OCI-LY1 (cell line): ENCODE measurements around the gene LIPN.

Experiments
- EZH2 ChIP-seq: fragments of 200-600 bp; sonication (generic), shearing (Covaris generic); IDR thresholded peaks from 2 replicates; pipeline ENCODE4 v1.8.0; 2017; ENCODE audit warnings: borderline replicate concordance, mixed run types, mild to moderate bottlenecking, antibody characterized with exemption, low read length, moderate library complexity, mixed read lengths
- TF ChIP-seq, protein P1 (sequence below): fragments of 200-600 bp; sonication (generic), shearing (Covaris generic); IDR thresholded peaks from 2 replicates; pipeline ENCODE4 v1.5.1; 2017; ENCODE audit warnings: mild to moderate bottlenecking, antibody characterized with exemption, low read length, moderate library complexity, mixed read lengths

DNA sequence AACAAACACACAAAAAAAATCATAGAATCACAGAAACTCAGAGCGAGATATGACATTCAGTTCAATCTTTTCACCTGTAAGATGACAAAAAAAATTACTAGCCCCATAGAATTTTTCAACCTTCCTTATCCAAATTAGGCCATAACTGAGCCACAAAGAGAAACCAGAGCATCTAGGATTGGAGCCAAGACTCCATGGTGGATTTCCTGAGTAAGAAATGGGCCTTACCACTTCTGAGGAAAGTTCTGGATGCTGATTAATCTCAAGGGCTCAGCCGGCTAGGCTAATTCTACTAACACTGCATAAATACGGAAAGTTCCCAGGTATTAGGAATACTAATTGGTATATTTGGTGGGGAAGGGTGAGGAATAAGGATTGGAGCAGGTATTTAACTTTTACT lies 59.5 kb downstream of the LIPN start:
- TF ChIP-seq EZH2, result no peak
- TF ChIP-seq, protein P1, sequence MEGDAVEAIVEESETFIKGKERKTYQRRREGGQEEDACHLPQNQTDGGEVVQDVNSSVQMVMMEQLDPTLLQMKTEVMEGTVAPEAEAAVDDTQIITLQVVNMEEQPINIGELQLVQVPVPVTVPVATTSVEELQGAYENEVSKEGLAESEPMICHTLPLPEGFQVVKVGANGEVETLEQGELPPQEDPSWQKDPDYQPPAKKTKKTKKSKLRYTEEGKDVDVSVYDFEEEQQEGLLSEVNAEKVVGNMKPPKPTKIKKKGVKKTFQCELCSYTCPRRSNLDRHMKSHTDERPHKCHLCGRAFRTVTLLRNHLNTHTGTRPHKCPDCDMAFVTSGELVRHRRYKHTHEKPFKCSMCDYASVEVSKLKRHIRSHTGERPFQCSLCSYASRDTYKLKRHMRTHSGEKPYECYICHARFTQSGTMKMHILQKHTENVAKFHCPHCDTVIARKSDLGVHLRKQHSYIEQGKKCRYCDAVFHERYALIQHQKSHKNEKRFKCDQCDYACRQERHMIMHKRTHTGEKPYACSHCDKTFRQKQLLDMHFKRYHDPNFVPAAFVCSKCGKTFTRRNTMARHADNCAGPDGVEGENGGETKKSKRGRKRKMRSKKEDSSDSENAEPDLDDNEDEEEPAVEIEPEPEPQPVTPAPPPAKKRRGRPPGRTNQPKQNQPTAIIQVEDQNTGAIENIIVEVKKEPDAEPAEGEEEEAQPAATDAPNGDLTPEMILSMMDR, result no peak
